Measurements from ENCODE around the gene FGF12.

Gene FGF12

GRCh38 chr3:192313605-192314004, 413.7 kb downstream of the FGF12 start:
- no peak for DNase-seq

GRCh38 chr3:192307631-192308030, 419.7 kb downstream of the FGF12 start:
- DNase-seq = no peak

GRCh38 chr3:192303235-192303634, 424.1 kb downstream of the FGF12 start:
- no peak for DNase-seq

- no peak for DNase-seq
Observed at GRCh38 chr3:192302721-192303120, 424.6 kb downstream of the FGF12 start.

GRCh38 chr3:192299921-192300320, 427.4 kb downstream of the FGF12 start:
- DNase-seq = no peak

- no peak for DNase-seq
Observed at GRCh38 chr3:192296845-192297244, 430.5 kb downstream of the FGF12 start.

GRCh38 chr3:192284443-192285072, 442.8 kb downstream of the FGF12 start:
- no peak for DNase-seq

- no peak for DNase-seq
Observed at GRCh38 chr3:192281207-192281880, 446.0 kb downstream of the FGF12 start.

GRCh38 chr3:192279664-192280063, 447.7 kb downstream of the FGF12 start:
- DNase-seq = no peak

- DNase-seq = no peak
Observed at GRCh38 chr3:192277477-192277876, 449.9 kb downstream of the FGF12 start.

- DNase-seq = no peak
Observed at GRCh38 chr3:192275741-192276355, 451.5 kb downstream of the FGF12 start.

GRCh38 chr3:192273697-192274010, 453.7 kb downstream of the FGF12 start:
- DNase-seq = no peak

- no peak for DNase-seq
Observed at GRCh38 chr3:192273001-192273696, 454.2 kb downstream of the FGF12 start.

- no peak for DNase-seq
Observed at GRCh38 chr3:192262001-192262400, 465.3 kb downstream of the FGF12 start.

- DNase-seq = no peak
Observed at GRCh38 chr3:192261135-192261534, 466.2 kb downstream of the FGF12 start.

GRCh38 chr3:192260116-192261010, 467.0 kb downstream of the FGF12 start:
- no peak for DNase-seq

GRCh38 chr3:192259661-192260060, 467.7 kb downstream of the FGF12 start:
- no peak for DNase-seq

GRCh38 chr3:192258721-192259120, 468.6 kb downstream of the FGF12 start:
- no peak for DNase-seq

- no peak for DNase-seq
Observed at GRCh38 chr3:192255839-192256238, 471.5 kb downstream of the FGF12 start.

- no peak for DNase-seq
Observed at GRCh38 chr3:192253138-192253887, 474.0 kb downstream of the FGF12 start.

- DNase-seq = no peak
Observed at GRCh38 chr3:192249516-192249915, 477.8 kb downstream of the FGF12 start.

Data from activated effector memory CD4-positive, alpha-beta T cell treated with Interleukin-2 at 50 U/mL for 16 hours (primary cell).